HG03095 (cell line): ENCODE measurements around the gene TNFRSF17.
"Not testable (repeated sequence)": the region's sequence is repeated elsewhere in the genome, so short reads cannot be mapped to it uniquely, and the experiment has no call there.

Experiments
- ATAC-seq: cut with Tn5 transposase; IDR thresholded peaks from one replicate; pipeline ENCODE4 v1.9.1; 2021; ENCODE audit warnings: moderate library complexity; ENCODE audit not compliant: unreplicated experiment

The TNFRSF17 gene

DNA sequence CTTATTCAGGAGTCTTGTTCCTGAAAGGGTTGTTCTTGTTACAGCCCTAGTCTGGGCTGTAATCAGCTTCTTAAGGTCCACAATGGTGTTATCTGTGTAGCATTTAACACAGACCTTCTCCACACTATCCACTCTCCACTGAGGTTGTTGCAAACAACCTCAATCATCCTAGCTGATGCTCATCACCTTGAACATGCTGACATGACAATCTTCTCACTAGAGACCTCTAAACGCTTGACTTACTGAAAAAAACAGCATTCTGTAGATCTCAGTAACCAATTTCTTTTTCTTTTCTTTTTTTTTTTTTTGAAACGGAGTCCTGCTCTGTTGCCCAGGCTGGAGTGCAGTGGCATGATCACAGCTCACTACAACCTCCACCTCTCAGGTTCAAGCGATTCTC lies 3.6 kb downstream of the TNFRSF17 start:
- ATAC-seq: no peak

DNA sequence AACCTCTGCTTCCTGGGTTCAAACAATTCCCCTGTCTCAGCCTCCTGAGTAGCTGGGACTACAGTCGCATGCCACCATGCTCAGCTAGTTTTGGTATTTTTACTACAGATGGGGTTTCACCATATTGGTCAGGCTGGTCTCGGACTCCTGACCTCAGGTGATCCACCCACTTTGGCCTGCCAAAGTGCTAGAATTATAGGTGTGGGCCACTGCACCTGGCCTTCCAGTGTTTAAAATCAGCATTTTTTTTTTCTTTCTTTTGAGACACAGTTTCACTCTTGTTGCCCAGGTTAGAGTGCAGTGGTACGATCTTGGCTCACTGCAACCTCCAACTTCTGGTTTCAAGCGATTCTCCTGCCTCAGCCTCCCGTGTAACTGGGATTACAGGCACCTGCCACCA lies 5.3 kb downstream of the TNFRSF17 start:
- not testable (repeated sequence) for ATAC-seq

- no peak for ATAC-seq
Measured at GRCh38 chr16:11972128-11972527, 7.1 kb downstream of the TNFRSF17 start.

- ATAC-seq: no peak
Measured at GRCh38 chr16:11973070-11973469, 8.1 kb downstream of the TNFRSF17 start.

GRCh38 chr16:11976850-11977375 lies 11.9 kb downstream of the TNFRSF17 start:
- ATAC-seq: no peak

DNA sequence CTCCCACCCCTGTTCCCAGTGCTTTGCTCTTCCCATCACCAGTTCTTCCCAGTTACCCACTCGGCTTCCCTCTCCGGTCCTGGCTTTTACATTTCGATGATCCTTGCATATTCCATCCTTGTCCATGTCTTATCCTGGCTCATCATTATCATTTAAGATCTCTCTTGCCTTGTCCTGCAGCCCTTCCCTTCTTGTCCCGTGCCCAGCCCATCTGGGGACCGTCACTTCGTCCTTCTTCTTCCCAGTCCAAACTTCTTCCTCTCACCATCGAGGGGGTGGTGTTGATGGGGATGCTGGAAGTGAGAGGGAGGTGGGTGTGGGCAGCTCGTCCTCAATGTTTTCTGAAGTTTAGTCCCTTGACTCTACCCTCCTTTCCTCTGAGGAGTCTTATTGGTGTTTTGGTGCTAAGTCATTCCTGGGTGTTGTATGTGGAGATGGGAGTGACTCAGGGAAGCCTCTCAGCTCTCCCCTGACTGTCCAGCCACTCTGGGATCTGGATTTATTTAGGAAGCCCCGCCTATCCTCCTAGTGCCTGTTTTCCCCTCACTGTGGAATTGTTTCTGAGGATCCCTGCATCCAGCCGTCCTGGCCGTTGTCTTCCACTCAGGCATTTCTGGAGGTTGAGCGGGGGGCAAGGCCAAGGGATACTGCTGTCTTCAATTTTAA lies 12.5 kb downstream of the TNFRSF17 start:
- ATAC-seq: no peak

DNA sequence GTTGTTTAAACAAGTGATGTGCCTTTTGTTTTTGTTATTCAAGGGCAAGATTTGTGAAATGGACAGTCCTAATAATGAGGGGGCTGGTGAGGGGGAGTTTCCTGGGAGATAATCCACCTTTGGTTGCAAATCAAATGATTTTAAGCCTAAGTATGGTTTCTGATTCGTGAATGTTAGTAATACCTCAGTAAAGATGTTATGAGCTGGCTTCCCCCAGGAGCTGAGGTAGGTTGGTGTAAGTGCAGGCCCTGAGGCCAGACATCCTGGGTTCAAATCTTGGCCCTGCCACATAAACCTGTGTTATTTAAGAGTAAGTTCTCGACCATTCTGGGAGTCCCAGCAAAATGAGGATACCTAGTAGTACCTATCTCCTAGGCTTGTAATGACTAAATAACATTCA lies 13.1 kb downstream of the TNFRSF17 start:
- no peak for ATAC-seq

DNA sequence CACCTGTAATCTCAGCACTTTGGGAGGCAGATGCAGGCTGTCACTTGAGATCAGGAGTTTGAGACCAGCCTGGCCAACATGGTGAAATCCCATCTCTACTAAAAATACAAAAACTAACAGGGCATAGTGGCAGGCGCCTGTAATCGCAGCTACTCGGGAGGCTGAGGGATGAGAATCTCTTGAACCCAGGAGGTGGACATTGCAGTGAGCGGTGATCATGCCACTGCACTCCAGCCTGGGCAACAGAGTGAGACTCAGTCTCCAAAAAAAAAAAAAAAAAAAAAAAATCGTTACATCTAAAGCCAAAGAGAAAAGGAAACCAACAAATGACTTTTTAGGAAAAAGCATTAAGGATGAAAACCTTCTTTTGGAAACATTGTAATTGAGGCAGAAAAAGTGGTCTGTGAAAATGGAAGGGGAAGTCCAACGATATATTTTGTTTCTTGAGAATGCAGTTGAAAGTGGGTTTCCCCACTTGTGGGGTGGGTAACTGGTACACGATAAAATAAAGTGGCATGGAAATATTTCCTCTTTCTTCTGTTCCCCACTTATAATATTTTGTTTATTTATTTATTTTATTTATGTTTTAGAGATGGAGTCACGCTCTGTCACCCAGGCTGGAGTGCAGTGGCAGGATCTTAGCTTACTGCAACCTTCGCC lies 14.1 kb downstream of the TNFRSF17 start:
- ATAC-seq: no peak

DNA sequence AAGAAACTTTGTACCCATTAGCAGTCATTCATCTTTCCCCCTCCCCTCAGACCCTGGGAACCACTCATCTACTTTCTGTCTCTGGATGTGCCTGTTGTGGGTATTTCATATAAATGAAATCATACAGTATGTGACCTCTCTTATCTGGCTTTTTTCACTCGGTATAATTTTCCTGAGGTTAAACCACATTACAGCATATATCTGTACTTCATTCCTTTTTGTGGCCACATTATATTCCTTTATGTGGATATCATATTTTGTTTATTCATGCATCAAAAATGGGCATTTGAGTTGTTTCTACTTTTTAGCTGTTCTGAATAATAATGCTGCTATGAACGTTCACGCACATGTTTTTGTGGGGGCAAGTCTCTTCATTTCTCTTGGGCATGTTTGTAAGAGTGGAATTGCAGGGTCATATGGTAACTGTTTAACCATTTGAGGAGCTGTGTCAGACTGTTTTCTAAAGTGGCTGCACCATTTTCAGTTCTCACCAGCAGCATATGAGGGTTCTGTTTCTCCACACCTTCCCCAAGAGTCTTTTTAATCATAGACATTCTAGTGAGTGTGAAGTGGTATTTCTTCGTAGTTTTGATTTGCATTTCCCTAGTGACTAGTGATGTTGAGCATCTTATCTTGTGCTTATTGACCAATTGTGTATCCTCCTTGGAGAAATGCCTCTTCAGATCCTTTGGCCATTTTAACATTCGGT lies 15.3 kb downstream of the TNFRSF17 start:
- ATAC-seq: no peak

- no peak for ATAC-seq
Measured at GRCh38 chr16:11985250-11985649, 20.2 kb downstream of the TNFRSF17 start.

GRCh38 chr16:11986521-11987057 lies 21.6 kb downstream of the TNFRSF17 start:
- ATAC-seq: no peak

DNA sequence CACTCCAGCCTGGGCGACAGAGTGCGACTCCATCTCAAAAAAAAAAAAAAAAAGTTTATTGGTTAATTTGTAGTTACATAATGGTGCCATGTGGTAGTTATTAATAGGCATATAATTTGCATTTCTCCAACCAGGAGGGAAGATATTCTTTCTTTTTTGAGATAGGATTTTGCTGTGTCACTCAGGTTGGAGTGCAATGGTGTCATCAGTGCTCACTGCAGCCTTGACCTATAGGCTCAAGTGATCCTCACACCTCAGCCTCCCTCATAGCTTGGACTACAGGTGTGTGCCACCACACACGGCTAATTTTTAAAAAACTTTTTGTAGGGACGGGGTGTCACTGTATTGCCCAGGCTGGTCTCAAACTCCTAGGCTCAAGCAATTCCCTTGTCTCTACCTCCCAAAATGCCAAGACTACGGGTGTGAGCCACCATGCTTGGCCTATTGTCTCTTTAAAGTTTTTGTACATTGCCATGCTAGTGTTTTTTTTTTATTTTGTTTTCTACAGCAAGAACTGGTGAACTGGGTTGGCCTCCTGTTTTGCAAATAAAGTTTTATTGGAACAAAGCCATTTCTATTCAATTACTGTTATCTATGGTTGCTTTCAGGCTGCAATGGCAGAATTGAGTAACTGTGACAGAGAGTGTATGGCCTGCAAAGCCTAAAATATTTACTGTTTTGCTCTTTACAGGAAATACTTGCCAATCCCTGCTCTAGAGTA lies 23.4 kb downstream of the TNFRSF17 start:
- no peak for ATAC-seq

DNA sequence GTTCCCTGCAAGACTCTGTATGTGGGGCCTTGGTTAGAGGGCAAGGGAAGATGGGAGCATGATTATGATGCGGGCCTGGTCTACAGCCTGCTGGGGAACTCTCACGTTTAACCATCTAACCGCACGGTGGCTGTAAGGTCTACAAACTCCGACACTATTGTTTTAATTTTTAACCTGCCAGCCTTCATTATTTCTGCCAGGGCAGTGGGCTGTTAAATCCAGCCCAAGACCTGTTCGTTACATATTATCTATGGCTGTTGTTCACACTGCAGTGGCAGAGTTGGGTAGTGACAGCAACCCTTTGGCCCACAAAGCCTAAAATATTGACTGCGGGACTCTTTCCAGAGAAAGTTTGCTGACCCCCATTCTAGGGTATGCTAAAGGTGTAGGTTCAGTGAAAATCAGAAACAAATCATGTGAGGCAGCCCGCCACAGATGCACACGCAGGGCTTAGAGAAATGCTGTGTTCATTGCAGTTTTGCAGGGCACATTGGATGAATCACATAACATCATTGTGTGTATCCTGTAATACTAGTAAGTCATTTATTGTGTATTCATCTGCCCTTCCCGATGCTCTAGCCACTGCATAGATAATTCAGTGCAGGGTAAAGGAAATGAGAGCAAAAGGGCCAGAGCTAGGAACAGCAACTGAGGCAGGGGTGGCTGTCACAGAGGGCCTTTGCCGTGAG lies 25.8 kb downstream of the TNFRSF17 start:
- ATAC-seq: no peak

- no peak for ATAC-seq
Measured at GRCh38 chr16:11992008-11992584, 27.1 kb downstream of the TNFRSF17 start.

- no peak for ATAC-seq
Measured at GRCh38 chr16:11992586-11993524, 27.8 kb downstream of the TNFRSF17 start.

- no peak for ATAC-seq
Measured at GRCh38 chr16:11994143-11995119, 29.4 kb downstream of the TNFRSF17 start.

DNA sequence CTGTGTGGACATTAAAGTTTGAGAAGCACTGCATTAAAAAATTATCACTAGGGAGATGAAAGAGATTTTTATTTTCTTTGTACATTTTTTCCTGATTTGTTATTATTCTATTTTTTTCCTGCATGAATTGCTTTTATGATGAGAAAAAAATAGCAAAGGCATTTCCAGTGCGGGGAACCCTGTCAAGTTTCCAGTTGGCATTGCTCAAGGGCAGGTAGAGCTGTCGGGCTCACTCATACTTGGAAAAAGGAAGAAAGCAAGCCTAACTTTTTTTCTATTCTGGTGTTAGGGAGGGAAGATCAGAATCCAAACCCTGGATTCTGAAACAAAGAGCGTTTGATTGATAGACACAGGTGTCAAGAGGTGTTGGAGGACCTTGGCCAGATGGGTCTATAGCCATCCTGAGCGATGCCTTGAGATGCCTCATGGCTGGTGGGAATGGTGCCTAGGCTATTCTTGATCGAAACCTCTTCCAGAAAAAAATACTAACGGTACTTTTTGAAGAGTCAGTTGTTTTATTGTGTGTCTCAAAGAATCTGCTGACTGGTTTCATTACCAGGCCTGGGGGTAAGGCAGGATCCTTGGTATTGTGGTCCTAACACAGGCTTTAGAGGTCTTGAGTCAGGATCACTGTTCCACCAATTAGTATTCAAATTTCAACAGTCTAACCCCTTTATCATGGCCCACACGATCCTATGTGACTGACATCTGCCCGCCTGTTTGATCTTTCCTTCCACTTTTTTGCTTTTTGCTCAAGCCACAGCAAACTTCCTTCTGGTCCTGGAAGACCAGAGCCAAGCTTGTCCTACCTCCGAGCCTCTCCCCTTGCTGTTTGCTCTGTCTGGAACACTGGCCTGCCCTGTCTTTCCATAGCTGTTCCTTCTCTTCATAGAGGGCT lies 31.7 kb downstream of the TNFRSF17 start:
- ATAC-seq: no peak
